B cell (primary cell): ENCODE data around the gene CXCL3. TPM values are rescaled to one million over a fixed set of nuclear protein-coding genes. Genes with fewer than 3 reads are reported as not detected.
A peak's percentile ranks its signal among the peaks of the same experiment; 100 is the strongest.

Experiments
- ATAC-seq: fragments of 200-7000 bp; cut with Tn5 transposase; one replicate; pipeline ENCODE4 v1.10.0; 2021; ENCODE audit warnings: low read depth, mild to moderate bottlenecking, moderate number of reproducible peaks, moderate library complexity
- CTCF ChIA-PET: fragments of 350-600 bp; sonication (Branson Sonifier 250); formaldehyde crosslinking; loops from one replicate; lab custom pipeline; 2021; ENCODE audit warnings: antibody characterized with exemption, inconsistent platforms; lab: Charles Lee
- POLR2A ChIA-PET: fragments of 350-600 bp; sonication (Branson Sonifier 250); formaldehyde crosslinking; loops from one replicate; lab custom pipeline; 2021; ENCODE audit warnings: antibody characterized with exemption; lab: Charles Lee
- DNase-seq: peaks from one replicate; pipeline ENCODE4 v3.0.0; 2013
- H2AFZ ChIP-seq: 2 replicates; pipeline ENCODE4 v1.6.1; 2012; ENCODE audit warnings: mild to moderate bottlenecking, low read depth, low read length; ENCODE audit not compliant: insufficient read depth, poor library complexity, severe bottlenecking
- H3K27ac ChIP-seq, 2 donors: 1 replicate in 1 of 2; 2 replicates in 1 of 2; pipeline ENCODE4 v1.5.1; 2012 to 2013; ENCODE audit warnings: low read length in 2 of 2, mild to moderate bottlenecking in 2 of 2, moderate library complexity in 1 of 2
- H3K27me3 ChIP-seq, 4 experiments: fragments of 200-600 bp in 1 of 4; sonication (generic) in 1 of 4; replicated peaks in 1 of 4; 1 replicate in 2 of 4; 2 replicates in 2 of 4; pipeline versions ENCODE4 v1.6.1 to v1.7.0; 2013 to 2016; ENCODE audit warnings: low read length in 3 of 4, mild to moderate bottlenecking in 2 of 4, mixed read lengths in 1 of 4, moderate library complexity in 1 of 4; ENCODE audit not compliant: insufficient read depth in 4 of 4, control insufficient read depth in 3 of 4; ENCODE audit errors: control extremely low read depth in 1 of 4
- H3K36me3 ChIP-seq, 2 experiments: replicated peaks in 1 of 2; 1 replicate in 1 of 2; 2 replicates in 1 of 2; pipeline versions ENCODE4 v1.6.1 to v1.7.1; 2013; ENCODE audit warnings: low read length in 1 of 2; ENCODE audit not compliant: insufficient read depth in 2 of 2, control insufficient read depth in 1 of 2; ENCODE audit errors: control extremely low read depth in 1 of 2, extremely low read depth in 1 of 2
- H3K4me1 ChIP-seq, 2 donors: fragments of 200-600 bp in 1 of 2; sonication (generic) in 1 of 2; 1 replicate in 1 of 2; 2 replicates in 1 of 2; pipeline versions ENCODE4 v1.5.1 to v1.6.1; 2013 to 2017; ENCODE audit warnings: low read length in 2 of 2; ENCODE audit not compliant: control insufficient read depth in 2 of 2, insufficient read depth in 2 of 2
- H3K4me2 ChIP-seq: replicated peaks from 2 replicates; pipeline ENCODE3; 2012; ENCODE audit warnings: mild to moderate bottlenecking, low read depth, low read length; ENCODE audit not compliant: poor library complexity, severe bottlenecking
- H3K4me3 ChIP-seq, 5 experiments: fragments of 200-600 bp in 1 of 5; sonication (generic) in 1 of 5; 1 replicate in 3 of 5; 2 replicates in 2 of 5; pipeline versions ENCODE4 v1.5.1 to v1.7.0; 2011 to 2016; ENCODE audit warnings: low read length in 4 of 5, mild to moderate bottlenecking in 4 of 5, low read depth in 2 of 5, control low read depth in 1 of 5, moderate library complexity in 1 of 5; ENCODE audit not compliant: insufficient read depth in 1 of 5; ENCODE audit errors: control extremely low read depth in 1 of 5, extremely low read depth in 1 of 5
- H3K79me2 ChIP-seq: fragments of 200-600 bp; sonication (generic); one replicate; pipeline ENCODE4 v1.6.0; 2016; ENCODE audit warnings: low read length; ENCODE audit not compliant: control insufficient read depth, insufficient read depth
- H3K9ac ChIP-seq: fragments of 200-600 bp; sonication (generic); 2 replicates; pipeline ENCODE4 v1.6.1; 2017; ENCODE audit warnings: mild to moderate bottlenecking, low read length, moderate library complexity
- H3K9me3 ChIP-seq, 3 donors: one replicate each; pipeline versions ENCODE4 v1.6.1 to v1.7.1; 2013; ENCODE audit warnings: low read length in 2 of 3; ENCODE audit not compliant: control insufficient read depth in 2 of 3, insufficient read depth in 1 of 3; ENCODE audit errors: control extremely low read depth in 1 of 3
- H4K20me1 ChIP-seq: 2 replicates; pipeline ENCODE4 v1.6.0; 2012; ENCODE audit warnings: mild to moderate bottlenecking, low read length; ENCODE audit not compliant: insufficient read depth, control insufficient read depth, poor library complexity, severe bottlenecking
- H3K27ac Mint-ChIP-seq: one replicate; pipeline ENCODE4 v1.8.0; 2021; ENCODE audit warnings: mixed read lengths
- H3K27me3 Mint-ChIP-seq: one replicate; pipeline ENCODE4 v1.8.0; 2021; ENCODE audit warnings: mixed read lengths
- H3K4me1 Mint-ChIP-seq: one replicate; pipeline ENCODE4 v1.8.0; 2021; ENCODE audit warnings: mixed read lengths
- H3K4me3 Mint-ChIP-seq: one replicate; pipeline ENCODE4 v1.8.0; 2021; ENCODE audit warnings: mixed read lengths
- H3K9me3 Mint-ChIP-seq: one replicate; pipeline ENCODE4 v1.8.0; 2022; ENCODE audit warnings: mixed read lengths; ENCODE audit not compliant: insufficient read depth
- CTCF ChIP-seq: fragments of 200-600 bp; IDR thresholded peaks from one replicate; pipeline ENCODE4 v1.8.0; 2022; ENCODE audit warnings: antibody characterized with exemption, mild to moderate bottlenecking
- EZH2 ChIP-seq: IDR thresholded peaks from 2 replicates; pipeline ENCODE4 v1.6.1; 2012; ENCODE audit warnings: borderline replicate concordance, low read depth, mild to moderate bottlenecking, moderate library complexity, low read length; ENCODE audit not compliant: insufficient read depth, poor library complexity, severe bottlenecking
- WGBS: methylation state at CpG from one replicate; pipeline ENCODE4 v1.1.5; 2013; ENCODE audit warnings: missing lambda C conversion rate; ENCODE audit not compliant: insufficient coverage; 5-methylcytosine and 5-hydroxymethylcytosine counted together
- intact Hi-C: fragments of 100-400 bp; cut with micrococcal nuclease; formaldehyde crosslinking; loops from one replicate; pipeline ENCODE4 v1.10.0; 2022
- polyA plus RNA-seq: library from polyadenylated mRNA; depleted of rRNA; stranded (reverse); fragments of >200 nt; gene quantifications from 2 replicates; pipeline ENCODE4 v1.2.3, GENCODE V29; 2012
- total RNA-seq, 2 donors: library from RNA; stranded (reverse); fragments of 120-200 nt in 1 of 2; gene quantifications; 1 replicate in 1 of 2; 2 replicates in 1 of 2; pipeline versions ENCODE4 v1.2.3 to v1.2.4, GENCODE V29; 2013 to 2022

CXCL3 gene
- total and polyA plus RNA-seq, 2 donors (not counting 1 experiment from before 2014, with no cell fraction given), result not detected

DNA sequence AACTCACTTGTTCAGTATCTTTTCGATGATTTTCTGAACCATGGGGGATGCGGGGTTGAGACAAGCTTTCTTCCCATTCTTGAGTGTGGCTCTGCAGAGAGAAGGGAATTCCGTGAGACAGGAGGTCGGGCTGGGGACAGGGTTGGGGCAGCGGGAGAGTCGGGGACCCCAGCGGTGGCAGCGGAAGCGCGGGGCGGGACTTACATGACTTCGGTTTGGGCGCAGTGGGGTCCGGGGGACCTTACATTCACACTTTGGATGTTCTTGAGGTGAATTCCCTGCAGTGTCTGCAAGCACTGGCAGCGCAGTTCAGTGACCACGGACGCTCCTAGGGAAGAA, 434 bp downstream of the CXCL3 start:
- intact Hi-C loops, result no loop called here
- H3K27ac ChIP-seq, result no peak overlapping the region
- no peak for TF ChIP-seq CTCF
- TF ChIP-seq EZH2, result no peak
- H3K79me2 ChIP-seq, result no peaks in the 10 kb centered on the region
- H2AFZ ChIP-seq, result peak overlapping the region; percentile 80
- peaks cover 0 to 23% (median 13%) of the 10 kb centered on the region in 4 experiments for H3K27me3 ChIP-seq
- H3K9ac ChIP-seq, result peak overlapping the region; percentile 70
- ChIA-PET POLR2A (no interaction called here), CTCF (no interaction called here)
- no peaks in the 10 kb centered on the region for H3K9me3 Mint-ChIP-seq
- no peak for ATAC-seq
- 4% methylated on average over 17 of the region's 17 CpGs for WGBS
- H3K4me3 ChIP-seq, result peak overlapping the region in 2 of 5 experiments; percentile 58 to 65
- H3K4me1 Mint-ChIP-seq, result peaks cover 16% of the 10 kb centered on the region
- DNase-seq, result no peak
- H3K4me3 Mint-ChIP-seq, result peak overlapping the region; percentile 90
- peaks cover 47% of the 10 kb centered on the region for H3K27me3 Mint-ChIP-seq
- peaks cover 11 to 14% of the 10 kb centered on the region in 2 donors for H3K4me1 ChIP-seq
- H3K36me3 ChIP-seq, result no peaks in the 10 kb centered on the region
- H4K20me1 ChIP-seq, result no peaks in the 10 kb centered on the region
- H3K9me3 ChIP-seq, result no peaks in the 10 kb centered on the region
- H3K4me2 ChIP-seq, result peak overlapping the region; percentile 81
- H3K27ac Mint-ChIP-seq, result no peak overlapping the region

- CTCF ChIA-PET, result interaction anchor here (0.7 kb wide), 1 partner anchor 268 kb away, joined by 4 read pairs; no protein-coding TSS in a partner anchor
- 13% methylated on average over 1 of the region's 4 CpGs for WGBS
- Mint-ChIP-seq H3K27ac (no peak overlapping the region), H3K9me3 (no peaks in the 10 kb centered on the region), H3K27me3 (peaks cover 49% of the 10 kb centered on the region), H3K4me3 (peak overlapping the region; percentile 90), H3K4me1 (peaks cover 16% of the 10 kb centered on the region)
- TF ChIP-seq CTCF (no peak), EZH2 (no peak)
- peak overlapping the region; percentile 80 for H2AFZ ChIP-seq
- H3K27ac ChIP-seq, result no peak overlapping the region
- H3K36me3 ChIP-seq, result no peaks in the 10 kb centered on the region
- no peak overlapping the region for H3K4me2 ChIP-seq
- no peak overlapping the region for H3K9ac ChIP-seq
- intact Hi-C loops, result no loop called here
- no peaks in the 10 kb centered on the region for H3K79me2 ChIP-seq
- ATAC-seq, result no peak
- H3K27me3 ChIP-seq, result peaks cover 0 to 23% (median 15%) of the 10 kb centered on the region in 4 experiments
- H3K4me1 ChIP-seq, result peaks cover 11 to 14% of the 10 kb centered on the region in 2 donors
- DNase-seq, result no peak
- no peak overlapping the region for H3K4me3 ChIP-seq
- H4K20me1 ChIP-seq, result no peaks in the 10 kb centered on the region
- POLR2A ChIA-PET, result no interaction called here
- H3K9me3 ChIP-seq, result no peaks in the 10 kb centered on the region
Observed at GRCh38 chr4:74037076-74037955, 1.2 kb downstream of the CXCL3 start.
